GM12865 (cell line): ENCODE results near the gene FBF1.
A peak's percentile ranks its signal among the peaks of the same experiment; 100 is the strongest.

Experiments
- DNase-seq: peaks from one replicate; pipeline ENCODE4 v3.0.0; 2010; ENCODE audit warnings: low read depth
- H3K4me3 ChIP-seq: 2 replicates; pipeline ENCODE4 v1.5.1; 2011; ENCODE audit warnings: mild to moderate bottlenecking, low read depth, low read length, control low read depth
- TF ChIP-seq, protein P1 (sequence below): IDR thresholded peaks from 2 replicates; pipeline ENCODE4 v1.5.1; 2011; ENCODE audit warnings: low read length, control low read depth, low read depth, inconsistent platforms; ENCODE audit not compliant: insufficient read depth; ENCODE audit errors: missing control alignments

Gene FBF1

DNA sequence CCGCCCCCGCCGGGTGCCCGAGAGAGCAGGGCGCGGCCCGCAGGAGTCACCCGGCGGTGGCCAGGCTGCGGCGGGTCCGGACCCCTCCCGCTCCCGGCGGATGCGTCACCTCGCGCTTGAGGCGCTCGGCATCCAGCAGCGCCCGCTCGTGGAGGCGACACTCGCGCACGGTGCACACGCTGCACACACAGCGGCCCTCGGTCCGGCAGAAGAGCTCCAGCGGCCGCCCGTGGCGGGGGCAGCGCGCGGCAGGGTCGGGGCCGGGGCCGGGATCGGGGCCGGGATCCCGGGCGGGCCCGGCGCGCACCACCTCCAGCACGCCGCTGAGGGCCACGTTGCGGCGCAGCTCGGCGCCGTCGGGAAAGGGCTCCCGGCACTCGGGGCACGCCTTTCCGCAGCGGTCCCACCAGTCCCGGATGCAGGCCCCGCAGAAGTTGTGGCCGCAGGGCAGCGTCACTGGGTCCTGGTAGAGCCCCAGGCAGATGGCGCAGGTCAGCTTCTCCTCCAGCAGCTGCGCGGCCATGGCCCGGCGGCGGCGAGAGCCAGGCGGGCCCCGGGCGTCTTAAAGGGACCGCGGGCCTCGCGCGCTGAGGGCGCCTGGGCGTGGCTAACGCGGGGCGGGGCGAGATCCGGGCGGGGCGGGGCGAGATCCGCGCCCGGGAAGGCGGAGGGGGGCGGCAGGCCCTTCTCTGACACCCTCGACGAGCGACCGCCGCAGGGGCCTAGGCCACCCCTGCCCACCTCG lies 44.3 kb downstream of the FBF1 start, which contains the start of gene TRIM65:
TRIM65 (minus strand) TSS at position 537 of the 745 bp plus-strand sequence; CDS start at position 523, 14 bp downstream.
- TF ChIP-seq, protein P1, sequence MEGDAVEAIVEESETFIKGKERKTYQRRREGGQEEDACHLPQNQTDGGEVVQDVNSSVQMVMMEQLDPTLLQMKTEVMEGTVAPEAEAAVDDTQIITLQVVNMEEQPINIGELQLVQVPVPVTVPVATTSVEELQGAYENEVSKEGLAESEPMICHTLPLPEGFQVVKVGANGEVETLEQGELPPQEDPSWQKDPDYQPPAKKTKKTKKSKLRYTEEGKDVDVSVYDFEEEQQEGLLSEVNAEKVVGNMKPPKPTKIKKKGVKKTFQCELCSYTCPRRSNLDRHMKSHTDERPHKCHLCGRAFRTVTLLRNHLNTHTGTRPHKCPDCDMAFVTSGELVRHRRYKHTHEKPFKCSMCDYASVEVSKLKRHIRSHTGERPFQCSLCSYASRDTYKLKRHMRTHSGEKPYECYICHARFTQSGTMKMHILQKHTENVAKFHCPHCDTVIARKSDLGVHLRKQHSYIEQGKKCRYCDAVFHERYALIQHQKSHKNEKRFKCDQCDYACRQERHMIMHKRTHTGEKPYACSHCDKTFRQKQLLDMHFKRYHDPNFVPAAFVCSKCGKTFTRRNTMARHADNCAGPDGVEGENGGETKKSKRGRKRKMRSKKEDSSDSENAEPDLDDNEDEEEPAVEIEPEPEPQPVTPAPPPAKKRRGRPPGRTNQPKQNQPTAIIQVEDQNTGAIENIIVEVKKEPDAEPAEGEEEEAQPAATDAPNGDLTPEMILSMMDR, result peak; percentile 37
- peak; percentile 89 for DNase-seq
- H3K4me3 ChIP-seq, result peak within 1 kb of the TSS; percentile 72

DNA sequence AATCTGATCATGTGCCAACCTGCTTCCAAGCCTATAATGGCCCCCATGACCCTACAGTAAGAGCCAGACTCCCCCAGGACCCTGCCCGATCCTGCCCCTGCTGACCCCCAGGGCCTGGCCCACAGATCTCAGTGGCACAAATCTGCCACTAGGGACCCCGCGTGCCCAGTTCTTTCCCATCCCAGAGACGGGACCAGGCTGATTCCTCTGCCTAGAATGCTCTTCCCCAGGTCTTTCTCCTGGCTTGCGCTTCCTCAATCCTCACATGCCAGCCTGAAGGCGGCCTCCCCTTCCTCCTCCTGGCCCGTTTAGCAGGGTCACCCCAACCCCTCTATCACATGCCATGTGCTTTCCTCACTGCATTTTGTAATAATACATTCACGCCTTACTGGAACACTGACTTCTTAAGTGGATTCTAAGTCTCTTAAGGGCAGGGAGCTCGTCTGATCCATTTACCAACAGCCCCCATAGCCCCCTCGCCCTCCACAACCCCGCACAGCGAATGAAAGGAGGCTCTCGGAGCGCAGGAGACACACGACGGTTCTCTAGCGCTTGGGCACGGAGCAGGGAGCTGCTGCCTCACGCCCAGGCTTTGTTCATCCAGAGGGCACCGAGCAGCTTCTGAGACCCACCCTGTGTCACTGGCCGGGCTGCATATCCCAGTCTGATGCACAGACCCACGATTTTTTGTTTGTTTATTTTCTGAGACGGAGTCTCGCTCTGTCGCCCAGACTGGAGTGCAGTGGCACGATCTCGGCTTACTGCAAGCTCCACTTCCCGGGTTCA lies 45.3 kb downstream of the FBF1 start:
- TF ChIP-seq, protein P1, result peak; percentile 43
- peak; percentile 38 for DNase-seq

DNA sequence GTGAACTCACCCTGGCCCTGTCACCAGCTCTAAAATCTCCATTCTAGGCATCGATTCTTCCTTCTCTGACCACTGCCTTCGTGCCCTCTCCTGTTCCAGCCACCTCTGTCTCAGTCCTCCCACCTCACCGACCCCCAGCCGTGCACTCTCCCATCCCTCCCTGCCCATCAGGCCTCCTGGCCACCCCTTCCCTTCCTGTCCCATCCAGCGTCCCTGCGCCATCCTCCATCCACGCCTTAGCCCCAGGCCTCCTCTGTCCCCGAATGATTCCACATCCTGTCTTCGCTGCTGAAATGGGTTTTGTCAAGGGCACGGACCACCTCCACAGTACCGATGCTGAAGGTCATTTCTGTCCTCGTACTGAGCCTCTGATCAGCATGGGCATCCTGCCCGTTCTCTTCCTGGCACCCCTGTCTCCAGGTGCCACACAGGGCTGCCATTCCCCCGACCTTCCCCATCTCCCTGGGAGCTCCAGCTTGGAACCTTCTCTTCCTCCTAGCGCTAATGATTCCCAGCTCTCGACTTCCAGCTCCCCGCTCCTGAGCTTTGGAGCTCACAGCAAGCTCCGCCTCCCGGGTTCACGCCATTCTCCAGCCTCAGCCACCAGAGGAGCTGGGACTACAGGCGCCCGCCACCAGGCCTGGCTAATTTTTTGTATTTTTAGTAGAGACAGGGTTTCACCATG lies 46.7 kb downstream of the FBF1 start:
- no peak for DNase-seq
- H3K4me3 ChIP-seq, result no peak overlapping the region
- TF ChIP-seq, protein P1, result no peak

More for the DNA sequence above, 45.3 kb downstream of the FBF1 start:
- peak overlapping the region; percentile 72 for H3K4me3 ChIP-seq

GRCh38 chr17:75893305-75894048 lies 47.4 kb downstream of the FBF1 start:
- TF ChIP-seq, protein P1, result no peak
- no peak overlapping the region for H3K4me3 ChIP-seq
- no peak for DNase-seq

DNA sequence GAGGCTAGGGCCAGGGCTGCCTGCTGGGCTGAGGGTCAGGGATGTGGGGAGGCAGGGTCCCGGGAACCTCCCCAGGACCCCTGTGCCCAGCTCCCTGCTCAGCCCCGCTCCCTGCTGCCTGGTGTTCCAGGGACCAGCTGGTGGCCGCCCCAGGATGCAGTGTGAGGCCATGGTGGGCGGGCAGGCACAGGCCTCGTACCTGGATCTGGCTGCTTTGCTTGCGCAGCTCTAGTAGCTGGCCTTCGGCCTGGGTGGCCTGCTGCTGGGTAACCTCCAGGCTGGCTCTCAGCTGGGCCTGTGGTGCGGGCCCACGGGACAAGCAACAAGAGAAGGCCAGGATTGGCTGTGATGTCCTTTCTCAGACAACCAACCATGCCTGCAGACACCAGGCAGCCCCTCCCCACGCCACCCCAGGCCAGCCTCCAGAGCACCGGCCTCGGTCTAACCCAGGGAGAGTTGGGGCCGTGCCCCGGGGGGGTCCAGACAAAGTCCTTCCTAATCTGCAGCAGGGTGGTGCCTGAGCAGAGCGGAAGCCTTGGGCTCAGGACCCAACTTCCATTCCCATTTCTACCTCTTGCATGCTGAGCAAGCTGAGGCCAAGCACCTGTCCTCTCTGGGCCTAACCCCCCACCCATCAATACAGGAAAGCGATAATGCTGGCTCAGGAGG lies 48.2 kb downstream of the FBF1 start:
- no peak overlapping the region for H3K4me3 ChIP-seq
- no peak for DNase-seq
- TF ChIP-seq, protein P1, result no peak
